Mucosa of rectum (tissue), 2 donors: ENCODE data around the gene FCN2.

ENCODE experiments used
- H3K27ac ChIP-seq, 2 donors: one replicate each; pipeline ENCODE4 v1.7.0; 2013; ENCODE audit warnings: inconsistent platforms in 2 of 2, low read depth in 2 of 2, low read length in 2 of 2
- H3K27me3 ChIP-seq, 2 donors: one replicate each; pipeline ENCODE4 v1.7.0; 2013; ENCODE audit warnings: low read length in 2 of 2; ENCODE audit not compliant: control insufficient read depth in 2 of 2, insufficient read depth in 2 of 2
- H3K36me3 ChIP-seq, 2 donors: one replicate each; pipeline ENCODE4 v1.7.0; 2013; ENCODE audit warnings: low read length in 2 of 2; ENCODE audit not compliant: control insufficient read depth in 2 of 2, insufficient read depth in 2 of 2
- H3K4me1 ChIP-seq, 2 donors: one replicate each; pipeline ENCODE4 v1.7.0; 2013; ENCODE audit warnings: low read length in 2 of 2, mild to moderate bottlenecking in 1 of 2; ENCODE audit not compliant: control insufficient read depth in 2 of 2, insufficient read depth in 2 of 2
- H3K4me3 ChIP-seq, 2 donors: one replicate each; pipeline ENCODE4 v1.7.0; 2013; ENCODE audit warnings: low read length in 2 of 2
- H3K9ac ChIP-seq, 2 donors: one replicate each; pipeline ENCODE4 v1.7.0; 2013; ENCODE audit warnings: low read length in 2 of 2, low read depth in 1 of 2, mild to moderate bottlenecking in 1 of 2
- H3K9me3 ChIP-seq, 2 donors: one replicate each; pipeline ENCODE4 v1.7.0; 2013; ENCODE audit warnings: low read length in 2 of 2; ENCODE audit not compliant: control insufficient read depth in 2 of 2
- donor health status: healthy.
- donor health status: Normal muscosa, but diverticular disease.

The FCN2 gene

DNA sequence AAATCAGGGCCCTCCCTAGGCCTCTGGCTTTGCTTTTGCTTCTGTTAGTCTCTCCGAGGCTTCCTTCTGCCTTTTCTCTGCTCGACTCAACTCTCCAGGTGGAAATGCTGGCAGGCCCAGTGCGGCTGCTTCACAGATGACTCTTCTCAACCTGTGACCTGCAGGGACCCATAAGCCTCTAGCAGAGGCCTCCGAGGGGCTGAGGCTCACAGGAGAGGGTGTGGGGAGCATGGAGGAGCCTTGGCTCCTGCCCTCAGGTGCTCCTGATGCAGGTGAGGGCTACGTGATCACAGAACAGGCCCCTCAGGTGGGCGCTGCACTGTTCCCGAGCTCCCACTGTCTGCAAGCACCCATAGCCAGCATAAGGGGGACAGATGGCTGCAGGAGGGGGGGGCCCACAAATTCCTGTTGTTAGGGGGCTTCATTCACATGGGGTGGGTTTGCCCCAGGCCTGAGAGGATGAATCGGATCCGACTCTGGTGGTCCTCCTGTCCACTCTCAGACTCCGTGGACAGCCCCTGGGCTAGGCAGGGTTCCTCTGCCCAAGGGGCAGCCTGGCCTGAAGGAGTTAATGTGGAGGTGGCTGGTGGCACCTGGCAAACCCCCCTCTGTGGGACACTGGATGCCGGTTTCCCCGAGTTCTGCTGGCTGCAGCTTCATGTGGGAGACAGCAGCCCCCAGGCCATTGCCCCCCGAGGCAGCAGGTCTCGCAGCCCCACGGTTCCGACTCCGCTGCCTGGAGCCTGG, 10.9 kb upstream of the FCN2 start:
- Histone ChIP-seq H3K27me3 (no peaks in the 10 kb centered on the region), H3K4me1 (no peaks in the 10 kb centered on the region)

DNA sequence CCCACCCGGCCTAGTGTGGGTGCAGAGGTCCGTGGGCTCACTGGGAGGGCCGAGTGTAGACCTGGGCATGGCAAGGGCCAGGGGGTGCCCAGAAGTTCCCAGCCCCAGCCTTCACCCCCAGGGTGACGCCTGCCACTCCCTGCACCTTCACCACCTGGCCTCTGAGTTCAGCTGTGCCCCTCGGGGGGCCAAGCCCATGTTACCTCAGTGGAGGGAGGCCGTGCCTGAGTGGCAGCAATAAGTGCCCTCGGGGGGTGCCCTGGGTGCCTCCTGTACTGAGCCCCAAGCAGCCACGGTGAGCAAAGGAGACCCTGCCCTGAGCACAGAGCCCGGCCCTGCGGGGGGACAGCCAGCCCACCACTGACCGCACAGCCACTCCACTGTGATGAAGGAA, 10.3 kb upstream of the FCN2 start:
- Histone ChIP-seq H3K4me3 (no peak overlapping the region), H3K9me3 (no peaks in the 10 kb centered on the region), H3K4me1 (no peaks in the 10 kb centered on the region), H3K27me3 (no peaks in the 10 kb centered on the region), H3K9ac (no peak overlapping the region), H3K36me3 (no peaks in the 10 kb centered on the region), H3K27ac (no peak overlapping the region)

More for the DNA sequence above, 10.9 kb upstream of the FCN2 start:
- Histone ChIP-seq H3K27ac (no peak overlapping the region), H3K9me3 (no peaks in the 10 kb centered on the region), H3K9ac (no peak overlapping the region), H3K36me3 (no peaks in the 10 kb centered on the region), H3K4me3 (no peak overlapping the region)

DNA sequence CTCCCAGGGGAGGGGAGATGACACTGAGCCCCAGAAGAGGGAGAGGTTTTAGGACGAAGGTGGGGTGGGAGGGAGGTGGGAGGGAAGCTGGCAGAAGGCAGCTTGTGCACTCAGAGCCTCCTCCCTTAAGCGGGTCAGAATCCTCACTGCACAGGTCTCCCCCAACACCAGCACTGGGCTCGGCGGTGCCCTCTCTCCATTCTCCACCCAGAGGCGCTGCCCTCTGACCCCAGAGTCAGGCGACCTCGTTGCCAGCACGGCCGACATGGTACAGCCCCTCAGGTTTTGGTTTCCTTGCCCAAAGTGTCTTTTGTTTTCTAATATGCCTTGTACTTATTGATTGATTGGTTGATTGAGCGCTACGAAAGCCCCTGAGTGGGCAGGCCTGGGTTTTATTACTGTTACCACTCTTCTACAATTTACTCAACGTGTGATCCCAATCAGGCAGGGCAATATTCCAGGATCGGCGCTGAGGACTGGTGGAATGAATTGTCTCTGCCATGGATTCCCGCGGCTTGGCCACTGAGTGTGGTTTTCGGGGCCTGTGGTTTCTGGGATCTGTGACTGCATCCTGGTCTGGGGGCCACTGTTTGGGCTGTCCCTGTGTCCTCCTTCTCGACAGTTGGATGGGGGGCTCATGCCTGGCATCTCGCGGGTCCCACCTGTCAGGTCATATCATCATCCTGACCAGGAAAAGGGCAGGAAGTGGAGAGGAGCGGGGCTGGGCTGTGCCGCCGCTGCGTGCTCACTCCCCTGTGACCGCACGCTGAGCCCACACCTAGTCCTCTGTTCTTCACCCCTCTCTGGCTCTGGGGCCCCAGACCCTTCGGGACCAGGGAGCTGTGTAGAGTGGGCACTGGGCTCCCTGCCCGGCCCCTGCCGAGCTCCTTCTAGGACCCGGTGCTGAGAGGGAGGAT, 9.6 kb upstream of the FCN2 start:
- H3K9ac ChIP-seq, result no peak overlapping the region
- no peaks in the 10 kb centered on the region for H3K9me3 ChIP-seq
- no peaks in the 10 kb centered on the region for H3K36me3 ChIP-seq
- no peak overlapping the region for H3K4me3 ChIP-seq
- H3K27ac ChIP-seq, result no peak overlapping the region
- no peaks in the 10 kb centered on the region for H3K4me1 ChIP-seq
- H3K27me3 ChIP-seq, result no peaks in the 10 kb centered on the region

DNA sequence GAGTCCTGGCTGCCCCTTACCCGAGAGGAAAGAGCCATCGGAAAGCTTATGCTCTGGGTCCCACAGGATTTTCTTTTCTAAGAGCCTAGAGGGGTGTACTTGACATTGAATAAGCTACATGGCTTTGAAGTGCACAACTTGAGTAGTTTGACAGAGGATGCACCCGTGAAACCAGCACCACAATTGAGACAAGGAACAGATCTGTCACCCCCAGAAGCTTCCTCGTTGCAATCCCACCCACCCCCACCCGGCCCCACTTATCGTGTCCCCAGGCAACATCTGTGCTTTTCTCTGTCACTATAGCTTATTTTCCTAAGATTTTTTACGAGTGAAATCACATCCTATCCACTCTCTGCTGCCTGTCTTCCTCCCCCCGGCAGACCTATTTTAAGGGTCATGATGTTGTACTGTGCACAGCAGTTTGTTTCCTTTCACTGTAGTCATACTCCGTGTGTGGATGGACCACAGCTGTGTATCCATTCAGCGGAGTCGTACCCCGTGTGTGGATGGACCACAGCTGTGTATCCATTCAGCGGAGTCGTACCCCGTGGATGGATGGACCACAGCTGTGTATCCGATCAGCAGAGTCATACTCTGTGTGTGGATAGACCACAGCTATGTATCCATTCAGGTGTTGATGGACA, 8.8 kb upstream of the FCN2 start:
- Histone ChIP-seq H3K27me3 (no peaks in the 10 kb centered on the region), H3K27ac (no peak overlapping the region), H3K9ac (no peak overlapping the region)

DNA sequence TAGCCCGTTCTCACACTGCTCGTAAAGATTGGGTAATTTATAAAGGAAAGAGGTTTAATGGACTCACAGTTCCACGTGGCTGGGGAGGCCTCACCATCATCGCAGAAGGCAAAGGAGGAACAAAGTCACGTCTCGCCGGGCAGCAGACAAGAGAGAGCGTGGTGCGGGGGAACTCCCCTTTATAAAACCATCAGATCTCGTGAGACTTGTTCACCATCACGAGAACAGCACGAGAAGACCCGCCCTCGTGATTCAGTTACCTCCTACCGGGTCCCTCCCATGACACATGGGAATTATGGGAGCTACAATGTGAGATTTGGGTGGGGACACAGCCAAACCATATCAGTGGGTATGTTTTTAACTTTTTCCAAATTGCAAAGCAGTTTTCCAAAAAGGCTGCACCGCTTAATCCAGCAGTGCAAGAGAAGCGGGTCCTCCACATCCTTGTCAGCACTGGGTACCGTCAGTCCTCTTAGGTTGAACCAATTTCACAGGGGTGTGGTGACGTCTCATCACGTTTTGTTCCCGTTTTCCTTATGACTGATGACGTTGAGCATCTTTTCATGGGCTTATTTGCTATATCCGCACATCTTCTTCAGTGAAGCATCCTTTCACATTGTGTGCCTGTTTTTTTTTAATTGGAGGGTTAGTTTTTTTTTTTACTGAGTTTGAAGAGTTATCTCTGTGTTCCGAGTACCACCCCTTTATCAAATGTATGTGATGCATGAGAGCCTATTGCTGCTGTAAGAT, 8.0 kb upstream of the FCN2 start:
- no peak overlapping the region for H3K27ac ChIP-seq
- H3K36me3 ChIP-seq, result no peaks in the 10 kb centered on the region
- no peaks in the 10 kb centered on the region for H3K9me3 ChIP-seq
- H3K4me1 ChIP-seq, result no peaks in the 10 kb centered on the region
- no peaks in the 10 kb centered on the region for H3K27me3 ChIP-seq
- H3K9ac ChIP-seq, result no peak overlapping the region
- no peak overlapping the region for H3K4me3 ChIP-seq

More for the DNA sequence above, 8.8 kb upstream of the FCN2 start:
- no peak overlapping the region for H3K4me3 ChIP-seq
- no peaks in the 10 kb centered on the region for H3K4me1 ChIP-seq
- H3K9me3 ChIP-seq, result no peaks in the 10 kb centered on the region
- H3K36me3 ChIP-seq, result no peaks in the 10 kb centered on the region

DNA sequence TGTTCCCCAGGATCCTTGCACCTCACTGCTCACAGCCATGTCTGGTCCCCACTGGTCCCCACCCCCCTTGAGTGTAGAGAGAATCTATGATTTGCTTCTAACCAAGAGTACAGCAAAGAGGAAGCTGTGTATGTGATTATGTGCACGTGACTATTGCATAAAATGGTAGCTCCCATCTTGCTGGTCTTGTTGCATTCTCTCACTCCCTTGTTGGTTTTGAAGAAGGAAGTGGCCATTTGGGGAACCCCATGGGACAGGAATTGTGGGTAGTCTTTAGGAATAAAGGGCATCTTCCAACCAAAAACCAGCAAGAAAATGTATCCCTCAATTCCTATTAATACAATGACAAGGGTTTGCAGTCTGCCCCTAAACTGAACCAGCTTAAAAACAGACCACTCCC, 5.2 kb upstream of the FCN2 start:
- H3K4me3 ChIP-seq, result no peak overlapping the region
- no peak overlapping the region for H3K27ac ChIP-seq
- no peak overlapping the region for H3K9ac ChIP-seq
- no peaks in the 10 kb centered on the region for H3K9me3 ChIP-seq
- no peaks in the 10 kb centered on the region for H3K27me3 ChIP-seq
- H3K36me3 ChIP-seq, result no peaks in the 10 kb centered on the region
- no peaks in the 10 kb centered on the region for H3K4me1 ChIP-seq

DNA sequence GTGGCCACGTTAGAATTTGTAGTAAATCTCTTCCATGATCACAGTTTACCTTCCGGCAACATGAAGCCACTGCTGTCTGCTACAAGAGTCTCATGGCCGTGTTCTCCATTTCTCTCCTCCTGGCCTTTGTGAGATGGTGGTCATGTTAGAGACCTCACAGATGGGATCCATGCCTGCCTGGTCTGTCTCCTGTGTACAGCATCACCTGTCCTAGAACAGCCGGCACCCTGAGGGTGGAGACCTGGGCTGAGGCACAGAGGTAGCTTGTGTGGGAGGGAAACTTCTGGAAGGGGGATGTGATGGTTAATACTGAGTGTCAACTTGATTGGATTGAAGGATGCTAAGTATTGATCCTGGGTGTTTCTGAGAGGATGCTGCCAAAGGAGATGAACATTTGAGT, 3.1 kb upstream of the FCN2 start:
- H3K4me1 ChIP-seq, result no peaks in the 10 kb centered on the region
- no peak overlapping the region for H3K4me3 ChIP-seq
- no peaks in the 10 kb centered on the region for H3K27me3 ChIP-seq
- no peaks in the 10 kb centered on the region for H3K36me3 ChIP-seq
- no peak overlapping the region for H3K9ac ChIP-seq
- no peak overlapping the region for H3K27ac ChIP-seq
- no peaks in the 10 kb centered on the region for H3K9me3 ChIP-seq

DNA sequence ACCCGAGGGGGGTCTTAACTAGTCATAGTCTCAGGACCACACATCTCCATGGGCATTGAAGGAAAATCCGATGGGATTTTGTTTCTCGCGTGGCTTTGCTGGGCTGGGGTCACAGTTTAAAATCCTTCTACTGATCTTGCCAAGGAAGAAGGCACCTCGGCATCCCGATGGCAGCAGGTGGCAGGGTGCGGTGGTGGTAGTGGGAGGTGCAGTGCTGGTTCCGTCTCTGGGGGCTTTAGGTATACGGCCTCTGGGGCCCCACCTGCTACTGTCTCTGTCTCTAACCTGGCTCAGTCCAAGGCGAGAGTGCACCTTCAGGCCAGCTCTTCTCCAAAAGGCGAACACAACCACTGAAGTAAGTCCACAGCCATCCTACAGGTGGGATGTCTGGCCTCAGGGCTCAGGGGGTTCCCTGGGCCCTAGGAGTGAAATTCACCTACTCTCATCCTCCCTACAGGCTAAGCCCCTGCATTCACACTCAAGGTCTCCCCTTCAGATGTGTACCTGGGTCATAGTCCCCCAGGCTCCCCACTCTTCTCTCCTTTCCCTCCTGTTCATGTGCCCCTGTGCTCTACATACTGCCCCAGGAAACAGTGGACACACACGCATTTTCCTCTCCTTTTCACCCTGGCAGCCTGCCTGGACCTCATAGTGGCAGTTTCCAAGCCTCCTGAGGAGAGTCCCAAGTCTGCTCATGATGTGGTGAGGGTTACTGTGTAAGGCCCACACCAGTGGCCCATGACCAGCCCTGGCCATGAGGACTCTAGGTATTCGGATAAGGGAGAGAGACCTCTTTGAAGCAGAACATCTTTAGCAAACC, 736 bp upstream of the FCN2 start:
- Histone ChIP-seq H3K4me1 (no peaks in the 10 kb centered on the region), H3K4me3 (no peak overlapping the region), H3K27me3 (no peaks in the 10 kb centered on the region), H3K36me3 (no peaks in the 10 kb centered on the region), H3K9me3 (no peaks in the 10 kb centered on the region), H3K27ac (no peak overlapping the region), H3K9ac (no peak overlapping the region)

DNA sequence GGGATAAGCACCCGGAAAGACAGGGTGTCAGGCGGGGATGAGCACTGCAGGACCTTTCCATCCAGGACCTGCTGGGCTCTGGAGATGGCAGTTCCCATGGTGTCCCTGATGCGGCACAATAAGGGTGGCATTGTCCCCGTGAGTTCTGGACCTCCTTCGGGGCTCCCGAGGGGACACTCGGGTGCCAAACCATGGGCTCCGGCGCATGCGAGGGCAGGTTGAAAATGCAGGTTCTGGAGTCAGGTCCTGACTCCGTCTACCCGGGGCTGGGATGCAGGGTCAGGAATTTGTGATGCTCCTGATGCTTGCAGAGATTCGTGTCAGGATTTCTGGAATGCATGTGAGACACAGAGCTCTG, 682 bp downstream of the FCN2 start:
- Histone ChIP-seq H3K27me3 (no peaks in the 10 kb centered on the region), H3K36me3 (no peaks in the 10 kb centered on the region), H3K4me3 (no peak overlapping the region), H3K9me3 (no peaks in the 10 kb centered on the region), H3K27ac (no peak overlapping the region), H3K4me1 (no peaks in the 10 kb centered on the region), H3K9ac (no peak overlapping the region)
